C4-2B (cell line): Measurements from ENCODE around the gene CPSF4.

Experiments
- ZFX ChIP-seq: fragments of 450-650 bp; IDR thresholded peaks from 2 replicates; pipeline ENCODE4 v1.6.1; 2017
- TF ChIP-seq, protein P1 (sequence below): fragments of 450-650 bp; conservative IDR thresholded peaks from 2 replicates; pipeline ENCODE4 v1.5.1; 2017; ENCODE audit warnings: mild to moderate bottlenecking

DNA sequence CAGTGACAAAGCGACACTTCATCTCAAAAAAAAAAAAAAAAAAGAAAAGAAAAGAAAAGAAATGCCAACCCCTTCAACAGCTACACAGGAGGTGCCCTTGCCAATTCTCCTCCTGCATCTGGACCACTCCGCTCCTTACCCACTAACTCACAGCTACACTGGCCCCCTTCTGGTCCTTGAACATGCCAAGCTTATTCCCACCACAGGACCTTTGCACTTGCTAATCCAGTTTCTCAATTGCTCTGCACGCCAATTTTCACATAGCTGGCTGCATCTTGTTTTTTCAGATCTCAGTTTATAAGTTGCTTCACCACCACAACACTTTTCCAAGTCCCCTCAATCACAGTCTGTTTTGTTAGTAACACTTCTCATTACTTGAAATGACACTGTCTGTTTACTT, 35.9 kb upstream of the CPSF4 start:
- TF ChIP-seq, protein P1, sequence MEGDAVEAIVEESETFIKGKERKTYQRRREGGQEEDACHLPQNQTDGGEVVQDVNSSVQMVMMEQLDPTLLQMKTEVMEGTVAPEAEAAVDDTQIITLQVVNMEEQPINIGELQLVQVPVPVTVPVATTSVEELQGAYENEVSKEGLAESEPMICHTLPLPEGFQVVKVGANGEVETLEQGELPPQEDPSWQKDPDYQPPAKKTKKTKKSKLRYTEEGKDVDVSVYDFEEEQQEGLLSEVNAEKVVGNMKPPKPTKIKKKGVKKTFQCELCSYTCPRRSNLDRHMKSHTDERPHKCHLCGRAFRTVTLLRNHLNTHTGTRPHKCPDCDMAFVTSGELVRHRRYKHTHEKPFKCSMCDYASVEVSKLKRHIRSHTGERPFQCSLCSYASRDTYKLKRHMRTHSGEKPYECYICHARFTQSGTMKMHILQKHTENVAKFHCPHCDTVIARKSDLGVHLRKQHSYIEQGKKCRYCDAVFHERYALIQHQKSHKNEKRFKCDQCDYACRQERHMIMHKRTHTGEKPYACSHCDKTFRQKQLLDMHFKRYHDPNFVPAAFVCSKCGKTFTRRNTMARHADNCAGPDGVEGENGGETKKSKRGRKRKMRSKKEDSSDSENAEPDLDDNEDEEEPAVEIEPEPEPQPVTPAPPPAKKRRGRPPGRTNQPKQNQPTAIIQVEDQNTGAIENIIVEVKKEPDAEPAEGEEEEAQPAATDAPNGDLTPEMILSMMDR, result no peak
- no peak for TF ChIP-seq ZFX
